Amniotic stem cell (primary cell): Measurements from ENCODE around the gene HLA-DRA.

Experiments used
- DNase-seq: peaks from one replicate; lab custom pipeline; 2025; lab: John Stamatoyannopoulos, UW

Gene HLA-DRA

DNA sequence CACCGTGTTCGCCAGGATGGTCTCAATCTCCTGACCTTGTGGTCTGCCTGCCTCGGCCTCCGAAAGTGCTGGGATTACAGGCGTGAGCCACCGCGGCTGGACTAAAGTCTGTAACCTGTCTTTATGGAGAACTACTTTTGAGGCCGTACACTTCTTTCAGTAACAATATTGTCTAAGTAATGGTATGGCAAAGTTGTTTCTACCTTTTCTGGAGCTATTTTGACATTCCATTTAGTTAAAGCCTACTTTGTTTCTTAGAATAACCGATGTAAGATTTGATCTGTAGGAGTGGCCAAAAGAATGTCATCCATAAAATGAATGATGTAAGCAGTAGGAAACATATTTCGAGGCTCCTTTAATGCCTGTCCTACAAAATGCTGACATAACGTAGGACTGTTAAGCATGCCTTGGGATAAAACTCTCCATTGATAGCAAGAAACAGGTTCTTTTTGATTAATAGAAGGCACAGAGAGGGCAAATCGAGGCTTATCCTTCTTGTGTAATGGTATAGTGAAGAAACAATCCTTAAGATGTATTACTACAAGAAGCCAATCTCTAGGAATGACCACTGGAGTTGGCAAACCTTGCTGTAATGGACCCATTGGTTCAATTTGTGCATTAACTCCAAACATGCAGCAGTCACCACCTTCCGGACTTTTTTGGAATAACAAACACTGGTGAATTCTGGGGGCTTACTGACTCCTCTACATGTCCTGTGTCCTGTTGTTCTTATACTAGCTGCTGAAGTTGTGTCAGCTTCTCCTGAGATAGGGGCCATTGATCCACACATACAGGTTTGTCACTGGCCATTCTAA, 35.9 kb downstream of the HLA-DRA start:
- no peak for DNase-seq

DNA sequence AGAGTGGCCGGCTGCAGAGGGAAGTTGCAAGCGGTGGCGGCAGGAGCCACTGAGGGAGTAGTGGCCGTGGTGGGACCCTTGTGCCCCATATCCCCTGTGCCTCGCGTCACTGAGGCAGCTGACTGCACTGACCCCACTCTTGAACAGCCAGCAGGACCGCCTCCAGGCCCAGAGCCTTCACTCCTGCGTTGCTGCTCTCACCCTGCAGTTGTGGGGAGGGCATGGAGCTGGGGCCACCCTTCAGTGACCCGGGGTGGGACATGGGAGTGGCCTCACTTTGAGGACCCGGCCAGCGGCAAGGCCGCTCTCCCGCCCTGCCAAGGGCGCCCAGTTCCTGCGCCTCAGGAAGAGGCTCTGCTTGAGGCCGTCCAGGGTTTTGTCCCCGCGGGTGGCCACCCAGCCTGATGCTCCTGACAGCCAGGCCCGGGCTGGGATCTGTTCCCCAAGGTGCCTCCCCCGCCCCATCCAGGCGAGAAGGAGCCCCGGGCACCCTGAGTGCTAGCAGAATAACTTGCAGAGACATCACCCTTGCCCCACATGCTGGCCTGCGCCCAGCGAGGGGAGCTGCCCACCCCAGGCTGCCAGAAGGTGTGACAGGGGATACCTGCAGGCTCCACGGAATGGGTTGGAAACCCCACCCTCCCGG, 44.4 kb downstream of the HLA-DRA start:
- no peak for DNase-seq

DNA sequence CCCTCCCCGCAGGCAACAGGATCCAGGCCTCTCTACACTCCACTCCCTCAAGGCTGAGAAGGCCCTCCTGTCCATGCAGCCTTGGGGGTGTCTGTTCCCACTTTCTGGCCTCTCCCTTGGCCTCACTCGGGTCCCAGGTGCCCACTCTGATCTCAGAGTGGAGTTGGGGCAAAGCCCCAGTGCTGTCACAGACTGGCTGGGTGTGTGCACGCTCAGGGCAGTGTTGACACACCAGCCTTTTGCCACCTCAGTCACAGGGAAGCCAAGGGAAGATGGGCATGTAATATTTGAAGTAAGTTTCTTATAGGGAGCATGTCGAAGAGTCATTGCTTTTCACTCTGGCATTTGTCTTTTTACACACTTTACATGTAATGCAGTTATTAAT, 44.9 kb downstream of the HLA-DRA start:
- no peak for DNase-seq

DNA sequence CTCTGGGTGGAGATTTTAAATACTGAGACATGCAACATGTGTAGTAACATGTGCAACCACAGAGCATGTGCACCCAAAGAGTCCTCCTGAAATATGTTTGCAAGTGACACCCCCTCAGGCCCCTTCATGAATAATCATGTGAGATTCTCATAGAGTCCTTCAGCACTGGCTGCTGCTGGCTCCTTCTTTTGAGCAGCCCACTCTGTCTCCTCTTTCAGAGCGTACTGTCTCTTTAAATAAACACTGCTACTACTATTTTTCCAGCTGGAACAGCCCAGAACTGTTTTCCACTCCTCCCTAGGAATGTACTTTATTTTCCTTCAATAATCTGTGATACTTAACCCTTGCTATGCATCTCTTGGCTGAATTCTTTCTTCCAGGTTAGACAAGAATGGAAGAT, 48.4 kb downstream of the HLA-DRA start:
- DNase-seq, result no peak

DNA sequence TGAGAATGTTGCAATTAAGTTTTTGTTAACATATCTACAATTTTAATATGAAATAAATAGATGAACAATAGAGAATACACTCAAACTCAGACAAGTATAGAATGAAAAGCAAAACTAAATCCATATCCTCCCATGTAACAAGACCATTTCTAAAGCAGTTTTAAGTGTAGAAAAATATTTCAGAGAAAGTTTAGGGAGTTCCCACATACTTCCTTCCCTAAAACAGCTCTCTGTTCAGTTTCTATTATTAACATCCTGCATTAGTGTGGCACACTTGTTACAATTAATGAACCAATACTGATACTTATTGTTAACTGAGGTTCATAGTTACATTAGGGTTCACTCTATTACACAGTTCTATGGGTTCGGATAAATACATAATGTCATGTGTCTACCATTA, 52.0 kb downstream of the HLA-DRA start:
- DNase-seq, result no peak

DNA sequence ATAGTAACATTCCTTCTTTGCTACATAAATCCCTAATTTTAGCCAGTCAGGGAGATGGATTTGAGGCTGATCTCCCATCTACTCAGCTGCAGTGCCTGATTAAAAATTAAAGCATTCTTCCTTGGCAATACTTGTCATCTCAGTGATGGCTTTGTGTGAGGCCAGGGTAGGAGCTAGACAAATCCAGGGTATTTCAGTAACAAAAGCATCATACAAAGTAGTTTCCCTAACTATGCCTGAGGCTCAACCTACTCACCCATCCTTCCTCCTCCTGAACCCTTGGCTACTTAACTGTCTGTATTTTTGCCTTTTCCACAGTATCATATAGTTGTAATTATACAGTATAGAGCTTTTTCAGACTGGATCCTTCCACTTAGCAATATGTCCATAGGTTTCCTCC, 52.7 kb downstream of the HLA-DRA start:
- no peak for DNase-seq
